ENCODE results near the gene FAM107B. TPM values are rescaled to one million over a fixed set of nuclear protein-coding genes. Genes with fewer than 3 reads are reported as not detected.

Gene FAM107B
- total RNA-seq, 1 donor from 2014 or later: 43.0 TPM

GRCh38 chr10:14567421-14567820 is 207.3 kb downstream of the FAM107B start:
- Mint-ChIP-seq H3K27me3 (ENCODE audit: insufficient read depth, low read depth) (no peaks in the 10 kb centered on the region), H3K9me3 (peaks cover 20% of the 10 kb centered on the region), H3K27ac (no peak overlapping the region), H3K36me3 (peaks cover 38% of the 10 kb centered on the region), H3K4me3 (no peak overlapping the region), H3K4me1 (peaks cover 23% of the 10 kb centered on the region)
- no peak overlapping the region for H2AFZ ChIP-seq (replicated peaks)
- H3K4me1 ChIP-seq: no peaks in the 10 kb centered on the region
- peaks cover 16% of the 10 kb centered on the region for H3K79me2 ChIP-seq (ENCODE audit: low read depth)
- no peaks in the 10 kb centered on the region for H3K27me3 ChIP-seq
- H3K36me3 ChIP-seq: no peaks in the 10 kb centered on the region
- H4K20me1 ChIP-seq (ENCODE audit: low read depth): no peaks in the 10 kb centered on the region
- H3K27ac ChIP-seq: no peak overlapping the region
- DNase-seq (ENCODE audit: low spot score): no peak
- no peaks in the 10 kb centered on the region for H3K9me3 ChIP-seq (ENCODE audit: low read depth)
- H3K4me3 ChIP-seq: no peak overlapping the region
- H3F3A ChIP-seq (ENCODE audit: low read depth): no peaks in the 10 kb centered on the region
- TF ChIP-seq, protein P1, sequence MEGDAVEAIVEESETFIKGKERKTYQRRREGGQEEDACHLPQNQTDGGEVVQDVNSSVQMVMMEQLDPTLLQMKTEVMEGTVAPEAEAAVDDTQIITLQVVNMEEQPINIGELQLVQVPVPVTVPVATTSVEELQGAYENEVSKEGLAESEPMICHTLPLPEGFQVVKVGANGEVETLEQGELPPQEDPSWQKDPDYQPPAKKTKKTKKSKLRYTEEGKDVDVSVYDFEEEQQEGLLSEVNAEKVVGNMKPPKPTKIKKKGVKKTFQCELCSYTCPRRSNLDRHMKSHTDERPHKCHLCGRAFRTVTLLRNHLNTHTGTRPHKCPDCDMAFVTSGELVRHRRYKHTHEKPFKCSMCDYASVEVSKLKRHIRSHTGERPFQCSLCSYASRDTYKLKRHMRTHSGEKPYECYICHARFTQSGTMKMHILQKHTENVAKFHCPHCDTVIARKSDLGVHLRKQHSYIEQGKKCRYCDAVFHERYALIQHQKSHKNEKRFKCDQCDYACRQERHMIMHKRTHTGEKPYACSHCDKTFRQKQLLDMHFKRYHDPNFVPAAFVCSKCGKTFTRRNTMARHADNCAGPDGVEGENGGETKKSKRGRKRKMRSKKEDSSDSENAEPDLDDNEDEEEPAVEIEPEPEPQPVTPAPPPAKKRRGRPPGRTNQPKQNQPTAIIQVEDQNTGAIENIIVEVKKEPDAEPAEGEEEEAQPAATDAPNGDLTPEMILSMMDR (IDR thresholded peaks at IDR 0.05): no peak
- TF ChIP-seq EZH2phosphoT487 (IDR thresholded peaks at IDR 0.05) (no peak), EZH2 (IDR thresholded peaks at IDR 0.05) (no peak)
- no peak overlapping the region for H3K9ac ChIP-seq
- no peak overlapping the region for H3K4me2 ChIP-seq

GRCh38 chr10:14566498-14566897 is 208.2 kb downstream of the FAM107B start:
- peaks cover 16% of the 10 kb centered on the region for H3K79me2 ChIP-seq (ENCODE audit: low read depth)
- Mint-ChIP-seq H3K4me1 (peaks cover 25% of the 10 kb centered on the region), H3K9me3 (peaks cover 17% of the 10 kb centered on the region), H3K27ac (no peak overlapping the region), H3K27me3 (ENCODE audit: insufficient read depth, low read depth) (no peaks in the 10 kb centered on the region), H3K4me3 (no peak overlapping the region), H3K36me3 (peaks cover 30% of the 10 kb centered on the region)
- no peaks in the 10 kb centered on the region for H3K4me1 ChIP-seq
- DNase-seq (ENCODE audit: low spot score): no peak
- no peak overlapping the region for H3K27ac ChIP-seq
- H4K20me1 ChIP-seq (ENCODE audit: low read depth): no peaks in the 10 kb centered on the region
- H3F3A ChIP-seq (ENCODE audit: low read depth): no peaks in the 10 kb centered on the region
- TF ChIP-seq, protein P1 (IDR thresholded peaks at IDR 0.05): no peak
- no peak for TF ChIP-seq EZH2 (IDR thresholded peaks at IDR 0.05)
- no peak for TF ChIP-seq EZH2phosphoT487 (IDR thresholded peaks at IDR 0.05)
- no peak overlapping the region for H3K4me2 ChIP-seq
- H3K27me3 ChIP-seq: no peaks in the 10 kb centered on the region
- no peaks in the 10 kb centered on the region for H3K9me3 ChIP-seq (ENCODE audit: low read depth)
- no peaks in the 10 kb centered on the region for H3K36me3 ChIP-seq
- H3K9ac ChIP-seq: no peak overlapping the region
- no peak overlapping the region for H2AFZ ChIP-seq (replicated peaks)
- no peak overlapping the region for H3K4me3 ChIP-seq

DNA sequence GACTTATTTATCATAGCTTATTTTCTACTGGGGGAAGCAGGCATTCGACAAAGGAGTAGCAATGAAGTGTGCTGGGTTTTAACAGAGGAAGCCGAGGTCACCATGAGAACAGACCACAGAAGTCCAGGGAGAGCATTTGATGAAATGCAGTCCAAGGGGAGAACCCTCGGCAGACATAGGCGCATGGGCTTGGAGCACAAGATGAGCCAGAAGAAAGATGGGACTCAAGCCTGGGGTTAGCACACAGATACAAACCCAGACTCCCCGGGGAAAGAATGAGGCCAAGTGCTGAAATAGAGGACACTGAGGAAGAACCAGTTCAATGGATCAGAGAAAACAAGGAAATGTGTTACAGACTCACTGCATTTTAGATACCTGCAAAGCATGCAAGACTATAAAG is 209.5 kb downstream of the FAM107B start:
- no peak overlapping the region for H3K27ac ChIP-seq
- H3K4me1 ChIP-seq: no peaks in the 10 kb centered on the region
- H3K4me2 ChIP-seq: no peak overlapping the region
- no peak for DNase-seq (ENCODE audit: low spot score)
- Mint-ChIP-seq H3K9me3 (peaks cover 12% of the 10 kb centered on the region), H3K27me3 (ENCODE audit: insufficient read depth, low read depth) (no peaks in the 10 kb centered on the region), H3K36me3 (peaks cover 25% of the 10 kb centered on the region), H3K27ac (no peak overlapping the region), H3K4me3 (no peak overlapping the region), H3K4me1 (peaks cover 30% of the 10 kb centered on the region)
- H4K20me1 ChIP-seq (ENCODE audit: low read depth): peaks cover 3% of the 10 kb centered on the region
- H3K4me3 ChIP-seq: no peak overlapping the region
- no peaks in the 10 kb centered on the region for H3K27me3 ChIP-seq
- H3K79me2 ChIP-seq (ENCODE audit: low read depth): peaks cover 21% of the 10 kb centered on the region
- H3F3A ChIP-seq (ENCODE audit: low read depth): no peaks in the 10 kb centered on the region
- H2AFZ ChIP-seq (replicated peaks): no peak overlapping the region
- H3K9ac ChIP-seq: no peak overlapping the region
- TF ChIP-seq EZH2phosphoT487 (IDR thresholded peaks at IDR 0.05) (no peak), EZH2 (IDR thresholded peaks at IDR 0.05) (no peak)
- TF ChIP-seq, protein P1 (IDR thresholded peaks at IDR 0.05): no peak
- H3K36me3 ChIP-seq: no peaks in the 10 kb centered on the region
- H3K9me3 ChIP-seq (ENCODE audit: low read depth): no peaks in the 10 kb centered on the region

Measured in neural progenitor cell (in vitro differentiated cells).